NT2/D1 (cell line): ENCODE measurements around the gene PLA2R1.

Experiments
- YY1 ChIP-seq: IDR thresholded peaks from 2 replicates; pipeline ENCODE4 v1.6.1; 2011; ENCODE audit not compliant: insufficient read length, insufficient read depth
- ZNF274 ChIP-seq: IDR thresholded peaks from 2 replicates; pipeline ENCODE4 v1.6.1; 2011; ENCODE audit warnings: mild to moderate bottlenecking, low read depth, low read length

DNA sequence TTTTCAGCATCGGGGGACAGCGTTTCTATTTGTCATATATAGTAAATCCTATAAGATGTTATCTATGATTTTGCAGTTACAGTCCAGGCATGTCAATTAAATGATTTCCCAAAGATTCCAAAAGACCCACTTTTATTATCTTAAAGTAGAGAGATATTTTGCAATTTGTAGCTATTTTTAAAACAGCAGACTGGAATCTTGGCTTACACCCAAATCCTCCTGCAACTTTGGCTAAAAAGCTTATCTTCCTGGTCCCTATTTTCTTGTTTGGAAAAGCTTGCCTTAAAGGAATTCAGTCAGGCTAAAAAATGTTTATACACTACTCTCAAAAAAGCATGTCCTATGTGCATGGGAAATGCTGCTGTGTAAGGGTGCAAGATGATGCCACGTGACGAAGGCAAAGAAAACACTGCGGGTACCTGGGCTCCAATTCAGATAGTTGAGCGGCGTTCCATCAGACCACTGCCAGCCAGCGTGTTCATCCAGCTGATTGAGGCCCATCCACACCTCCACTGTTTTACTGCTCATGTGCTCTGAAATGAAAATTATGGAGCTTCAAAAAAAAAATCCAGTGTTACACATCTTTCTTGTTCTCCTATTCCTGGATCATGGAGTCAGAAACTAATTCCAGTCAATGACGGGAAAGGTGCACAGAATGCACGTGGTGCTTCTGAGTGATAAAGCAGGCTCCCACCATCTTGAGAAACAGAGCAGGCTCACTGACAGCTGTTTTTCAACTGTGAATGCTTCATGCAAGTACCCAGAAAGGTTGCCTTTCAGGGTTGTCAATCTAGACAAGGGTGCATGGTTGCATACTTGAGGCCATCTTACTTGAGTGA lies 33.8 kb downstream of the PLA2R1 start:
- TF ChIP-seq YY1 (no peak), ZNF274 (no peak)
